HG03571 (cell line): ENCODE data around the gene RWDD2A.
"Not testable (repeated sequence)": the region's sequence is repeated elsewhere in the genome, so short reads cannot be mapped to it uniquely, and the experiment has no call there.

ENCODE experiments used
- ATAC-seq: cut with Tn5 transposase; IDR thresholded peaks from one replicate; pipeline ENCODE4 v1.9.1; 2021; ENCODE audit not compliant: unreplicated experiment

The RWDD2A gene

DNA sequence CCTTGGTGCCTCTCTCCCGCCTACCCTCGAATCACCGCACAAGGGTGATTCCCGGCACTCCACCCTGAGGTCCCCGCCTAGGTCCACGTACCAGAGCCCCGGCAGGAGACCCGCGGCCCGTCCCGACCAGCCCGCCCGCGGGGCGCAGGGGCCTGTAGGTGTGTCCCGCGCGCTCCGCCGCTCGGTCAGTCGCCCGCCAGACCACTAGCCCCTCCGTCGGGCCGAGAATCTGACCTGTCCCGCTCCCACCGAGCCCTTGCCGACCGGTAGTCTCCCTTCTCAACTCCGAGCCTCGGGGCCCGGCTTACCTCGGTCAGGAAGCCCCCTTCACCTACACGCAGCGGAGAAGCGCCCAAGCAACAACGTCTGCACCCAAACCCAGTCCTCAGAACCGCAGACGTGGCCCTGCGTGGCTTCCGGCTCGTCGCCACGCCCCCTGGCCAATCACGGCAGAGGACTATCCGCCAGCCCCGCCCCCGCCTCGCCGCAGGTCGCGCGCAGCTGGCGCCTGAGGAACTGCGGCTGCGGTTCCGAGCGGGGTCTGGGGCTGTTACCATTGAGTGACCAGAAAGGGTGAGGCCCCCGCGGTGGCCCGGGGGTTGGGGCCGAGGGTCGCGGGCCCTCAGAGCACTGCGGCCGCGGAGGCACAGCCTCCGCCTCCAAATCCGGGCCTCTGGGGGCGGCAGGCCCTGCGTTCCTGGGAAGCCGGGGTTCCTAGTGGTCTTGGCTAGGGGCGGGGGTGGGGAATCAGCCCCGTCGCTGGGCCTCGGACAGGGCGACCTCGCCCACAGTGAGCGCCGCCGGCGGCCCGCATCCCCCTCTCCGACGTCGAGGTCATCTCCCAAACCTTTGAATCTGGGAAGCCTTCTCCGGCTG lies at the start of gene RWDD2A, which contains the start of gene PGM3:
RWDD2A (plus strand) TSS at position 487 of the 876 bp plus-strand sequence. CDS start 1,095 bp downstream, outside the sequence.
PGM3 (minus strand) TSS at position 395 of the 876 bp plus-strand sequence. CDS start 2,253 bp downstream, outside the sequence.
- peak; percentile 99 for ATAC-seq

GRCh38 chr6:83151114-83151513 lies 42.0 kb upstream of the RWDD2A start:
- ATAC-seq = no peak

DNA sequence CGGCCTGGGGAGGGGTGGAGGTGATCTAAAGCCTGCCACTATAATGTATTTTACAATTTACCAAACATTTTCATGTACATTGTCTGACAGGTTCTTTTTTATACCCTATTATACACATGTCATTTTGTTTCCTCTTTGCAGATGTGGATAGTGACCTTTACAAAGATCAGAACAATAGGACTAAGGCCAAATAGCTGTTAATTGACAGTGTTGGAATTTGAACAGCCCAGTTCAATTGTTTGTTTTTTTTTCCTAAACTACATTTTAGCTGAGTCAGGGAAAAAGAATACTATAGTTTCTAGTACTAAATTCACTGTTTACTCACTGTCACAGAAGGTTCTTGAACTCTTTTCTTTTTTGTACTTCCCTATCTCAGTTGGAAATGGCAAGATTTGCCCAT lies 40.2 kb upstream of the RWDD2A start:
- ATAC-seq = no peak

- no peak for ATAC-seq
These were observed 39.2 kb upstream of the RWDD2A start for GRCh38 chr6:83153883-83154521.

GRCh38 chr6:83155794-83156193 lies 37.4 kb upstream of the RWDD2A start:
- no peak for ATAC-seq

GRCh38 chr6:83160167-83160566 lies 33.0 kb upstream of the RWDD2A start:
- ATAC-seq = no peak

DNA sequence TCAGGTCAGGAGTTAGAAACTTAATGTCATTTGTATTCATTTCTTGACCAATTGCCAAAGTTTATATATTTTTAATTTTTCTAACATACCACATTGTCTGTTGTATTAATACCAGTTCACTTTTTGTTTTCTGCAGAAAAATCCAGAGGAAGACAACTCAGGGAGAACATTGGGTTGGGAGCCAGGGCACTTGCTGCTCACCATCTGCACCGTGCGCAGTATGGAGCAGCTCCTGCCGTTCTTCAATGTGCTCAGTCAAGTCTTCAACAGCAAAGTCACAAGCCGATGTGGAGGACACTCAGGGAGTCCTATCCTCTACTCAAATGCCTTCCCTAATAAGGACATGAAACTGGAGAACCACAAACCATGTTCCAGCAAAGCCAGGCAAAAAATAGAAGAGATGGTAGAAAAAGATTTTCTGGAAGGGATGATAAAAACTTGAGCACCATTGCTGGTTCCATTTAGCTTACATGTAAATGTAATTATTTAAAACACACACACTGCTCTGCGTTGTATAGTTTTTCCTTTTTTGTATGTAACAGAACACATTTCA lies 25.4 kb upstream of the RWDD2A start:
- ATAC-seq = no peak

DNA sequence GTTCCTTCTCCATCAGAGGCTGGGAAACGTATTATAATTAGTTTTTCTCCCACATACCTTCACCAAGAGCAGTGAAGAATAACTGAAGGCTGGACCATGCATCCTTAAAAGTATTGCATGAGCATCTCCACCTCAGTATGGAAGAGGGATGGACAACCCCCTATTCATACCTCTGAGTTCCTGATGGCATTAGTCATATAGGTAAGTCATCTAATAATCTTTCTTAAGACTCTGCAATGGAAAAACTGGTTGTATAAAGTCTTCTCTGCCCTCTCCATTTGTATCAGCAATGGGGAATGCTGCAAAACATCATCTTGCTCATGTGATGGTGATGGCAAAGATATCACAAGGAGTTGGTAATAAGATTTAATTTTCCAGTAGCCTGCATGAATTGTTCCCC lies 24.6 kb upstream of the RWDD2A start:
- ATAC-seq = no peak

- no peak for ATAC-seq
These were observed 24.1 kb upstream of the RWDD2A start for GRCh38 chr6:83169106-83169505.

DNA sequence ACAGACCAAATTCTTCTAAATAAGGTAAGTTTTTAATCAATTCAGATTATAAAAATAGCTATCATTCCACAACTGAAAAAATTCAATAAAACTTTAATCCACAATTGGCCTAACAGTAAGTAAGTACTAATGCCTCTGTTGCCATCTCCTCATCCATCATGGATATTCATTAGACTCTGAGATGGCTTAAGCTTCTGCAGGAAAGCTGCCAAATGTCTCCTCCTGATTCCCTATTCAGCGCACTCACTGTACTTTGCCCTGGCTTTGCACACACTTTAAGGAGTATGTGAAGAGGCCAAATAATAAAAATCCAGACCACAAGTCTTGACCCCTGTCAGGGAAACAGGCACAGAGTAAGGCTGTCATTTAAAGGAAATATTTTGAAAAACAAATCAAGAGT lies 23.6 kb upstream of the RWDD2A start:
- ATAC-seq = no peak

DNA sequence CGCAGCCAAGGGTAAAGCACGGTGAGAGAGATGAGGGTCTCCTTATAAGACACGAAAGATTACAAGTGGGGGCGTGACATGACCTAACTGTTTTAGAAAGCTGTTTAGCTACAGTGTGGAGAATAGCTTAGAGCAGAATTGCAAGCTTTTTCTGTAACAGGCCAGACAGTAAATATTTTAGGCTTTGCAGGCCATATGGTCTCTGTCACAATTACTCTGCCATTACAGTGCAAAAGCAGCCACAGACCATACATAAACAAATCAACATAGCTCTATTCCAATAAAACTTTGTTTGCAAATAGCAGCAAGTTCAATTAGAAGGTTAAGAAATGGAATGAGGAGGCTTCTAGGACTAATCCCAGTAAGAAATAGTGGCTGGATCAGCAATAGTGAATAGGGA lies 16.9 kb upstream of the RWDD2A start:
- no peak for ATAC-seq

- ATAC-seq = no peak
These were observed 12.7 kb upstream of the RWDD2A start for GRCh38 chr6:83180426-83180950.

GRCh38 chr6:83182114-83182513 lies 11.0 kb upstream of the RWDD2A start:
- no peak for ATAC-seq

DNA sequence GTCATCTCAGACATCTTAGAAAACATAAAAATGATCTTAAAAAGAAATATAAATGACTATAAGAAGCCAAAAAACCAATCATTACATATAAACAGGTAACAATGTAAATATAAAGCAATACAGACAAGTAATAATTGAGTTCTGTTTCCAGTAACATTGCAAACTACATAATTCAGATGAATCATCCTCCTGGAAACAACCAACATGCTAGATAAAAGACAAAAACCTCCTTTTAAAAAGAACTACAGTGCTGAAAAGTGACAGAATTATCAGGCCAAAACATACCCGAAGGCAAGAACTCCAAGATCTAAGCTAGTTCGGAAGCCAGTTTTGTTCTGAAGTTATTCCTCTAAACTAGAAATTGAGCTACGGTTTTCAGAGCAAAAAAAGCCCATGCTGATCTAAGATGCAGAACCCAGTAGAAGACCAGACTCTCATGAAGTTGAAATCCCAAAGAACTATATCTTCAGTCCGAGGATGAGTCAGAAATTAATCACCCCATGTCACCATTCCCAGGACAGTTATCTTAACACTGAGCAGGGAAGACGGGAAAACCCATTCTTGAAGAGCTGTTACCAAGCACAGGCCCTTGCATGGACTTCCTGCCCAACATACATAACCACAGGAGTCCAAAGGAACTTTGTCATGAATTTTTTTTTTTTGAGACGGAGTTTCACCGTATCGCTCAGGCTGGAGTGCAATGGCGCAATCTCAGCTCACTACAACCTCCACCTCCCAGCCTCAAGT lies 9.9 kb upstream of the RWDD2A start:
- no peak for ATAC-seq

GRCh38 chr6:83185096-83185495 lies 8.1 kb upstream of the RWDD2A start:
- no peak for ATAC-seq

DNA sequence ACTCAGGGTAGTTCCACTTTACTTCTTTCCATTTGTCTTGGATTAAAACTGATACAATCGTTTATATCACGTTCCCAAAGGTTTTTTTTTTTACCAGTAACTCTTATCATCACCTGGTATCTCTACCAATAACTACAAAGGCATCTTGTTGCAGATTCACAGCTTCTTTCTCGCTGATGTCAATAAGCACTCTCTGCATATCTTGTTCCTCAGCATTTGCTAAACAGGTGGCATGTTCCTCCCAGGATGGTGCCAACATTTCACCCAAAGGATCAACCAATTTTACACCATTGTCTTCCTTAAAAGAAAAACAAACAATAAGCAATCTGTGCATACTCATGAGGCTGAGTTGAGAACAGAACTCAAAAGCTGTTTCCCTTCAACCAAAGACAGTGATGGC lies 4.7 kb upstream of the RWDD2A start:
- ATAC-seq = no peak

DNA sequence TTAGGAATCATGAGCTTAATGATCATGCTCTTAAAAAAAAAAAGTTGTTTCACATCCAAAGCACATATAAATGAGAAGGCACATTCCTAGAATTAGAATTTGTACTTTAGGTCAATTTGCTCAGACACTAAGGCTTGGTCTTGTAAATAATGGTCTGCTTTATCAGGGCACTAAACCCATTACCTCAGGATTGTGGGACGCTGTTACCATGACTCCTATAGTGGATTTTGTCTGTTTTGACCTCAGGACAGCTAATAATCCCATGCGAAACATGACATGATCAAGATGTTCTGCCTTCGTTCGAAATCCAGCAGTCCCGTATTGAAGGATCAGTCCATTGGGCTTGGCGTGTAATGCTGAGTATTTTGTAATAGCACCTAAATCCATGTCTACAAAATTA lies 2.5 kb upstream of the RWDD2A start:
- ATAC-seq = no peak

- ATAC-seq = not testable (repeated sequence)
These were observed 1.2 kb upstream of the RWDD2A start for GRCh38 chr6:83191974-83192373.

GRCh38 chr6:83192456-83192855 lies 701 bp upstream of the RWDD2A start:
- no peak for ATAC-seq

DNA sequence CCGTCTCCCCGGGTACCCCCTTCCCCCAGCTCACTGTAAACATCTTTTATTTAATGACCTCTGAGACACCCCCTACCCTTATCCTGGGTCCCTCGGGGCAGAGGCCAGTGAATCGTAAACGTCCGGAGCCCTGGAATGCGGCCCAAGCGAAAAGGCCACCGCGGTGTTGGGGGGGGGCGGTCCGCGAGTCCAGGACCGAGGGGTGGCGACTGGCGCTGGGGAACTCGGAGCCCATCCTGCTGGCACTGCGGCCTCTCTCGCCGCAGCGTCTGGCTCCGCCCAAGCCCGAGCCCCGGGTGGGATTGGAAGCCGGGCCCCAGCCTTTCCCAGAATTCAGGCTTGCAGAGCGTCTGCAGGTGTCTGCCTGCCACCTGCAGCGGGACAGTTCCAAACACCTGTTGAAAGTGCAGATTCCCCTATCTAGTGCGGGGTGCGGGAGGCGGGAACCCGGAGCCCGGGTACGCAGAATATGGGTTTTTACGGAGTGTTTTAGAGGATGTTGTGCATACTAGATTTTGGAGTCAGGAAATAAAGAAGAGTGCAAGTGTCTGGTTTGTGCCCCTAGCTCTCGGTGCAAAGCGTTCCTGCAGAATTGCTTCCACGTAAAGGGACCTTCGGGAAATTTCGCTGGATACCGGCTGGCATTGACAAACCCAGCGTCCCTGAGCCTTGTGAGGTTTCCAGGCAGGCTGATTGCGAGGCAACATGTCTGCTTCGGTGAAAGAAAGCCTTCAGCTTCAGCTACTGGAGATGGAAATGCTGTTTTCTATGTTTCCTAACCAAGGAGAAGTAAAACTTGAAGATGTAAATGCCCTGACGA lies 800 bp downstream of the RWDD2A start:
- ATAC-seq = peak; percentile 16
